ENCODE data around the gene LILRB5.

Gene LILRB5

DNA sequence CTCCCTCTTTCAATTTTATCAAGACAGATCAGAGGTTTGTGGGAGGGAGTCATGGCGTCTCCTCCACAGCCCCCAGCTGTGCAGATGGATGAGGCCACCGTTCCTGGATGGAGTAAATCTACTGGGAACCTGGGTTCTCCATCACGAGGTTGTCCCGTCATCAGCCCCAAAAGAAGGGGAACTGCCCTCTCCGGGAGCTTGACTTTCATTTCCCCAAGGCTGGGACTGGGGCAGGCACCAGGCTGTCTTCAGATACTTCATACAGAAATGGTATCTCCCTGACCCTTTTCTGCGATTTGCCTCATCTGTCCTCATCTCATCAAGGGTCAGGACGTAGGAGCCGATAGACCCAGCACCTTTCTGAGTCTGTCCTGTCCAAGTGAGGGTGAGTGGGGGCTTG lies 14.0 kb upstream of the LILRB5 start:
- no peak for DNase-seq (ENCODE audit: low read depth)
- H3K4me3 ChIP-seq (ENCODE audit: control insufficient read depth, low read depth, low read length) = no peak overlapping the region
- TF ChIP-seq, protein P1, sequence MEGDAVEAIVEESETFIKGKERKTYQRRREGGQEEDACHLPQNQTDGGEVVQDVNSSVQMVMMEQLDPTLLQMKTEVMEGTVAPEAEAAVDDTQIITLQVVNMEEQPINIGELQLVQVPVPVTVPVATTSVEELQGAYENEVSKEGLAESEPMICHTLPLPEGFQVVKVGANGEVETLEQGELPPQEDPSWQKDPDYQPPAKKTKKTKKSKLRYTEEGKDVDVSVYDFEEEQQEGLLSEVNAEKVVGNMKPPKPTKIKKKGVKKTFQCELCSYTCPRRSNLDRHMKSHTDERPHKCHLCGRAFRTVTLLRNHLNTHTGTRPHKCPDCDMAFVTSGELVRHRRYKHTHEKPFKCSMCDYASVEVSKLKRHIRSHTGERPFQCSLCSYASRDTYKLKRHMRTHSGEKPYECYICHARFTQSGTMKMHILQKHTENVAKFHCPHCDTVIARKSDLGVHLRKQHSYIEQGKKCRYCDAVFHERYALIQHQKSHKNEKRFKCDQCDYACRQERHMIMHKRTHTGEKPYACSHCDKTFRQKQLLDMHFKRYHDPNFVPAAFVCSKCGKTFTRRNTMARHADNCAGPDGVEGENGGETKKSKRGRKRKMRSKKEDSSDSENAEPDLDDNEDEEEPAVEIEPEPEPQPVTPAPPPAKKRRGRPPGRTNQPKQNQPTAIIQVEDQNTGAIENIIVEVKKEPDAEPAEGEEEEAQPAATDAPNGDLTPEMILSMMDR (IDR thresholded peaks at IDR 0.05; ENCODE audit: control insufficient read depth, insufficient read depth, low read depth, low read length, missing control alignments) = no peak

- TF ChIP-seq, protein P1 (IDR thresholded peaks at IDR 0.05; ENCODE audit: control insufficient read depth, insufficient read depth, low read depth, low read length, missing control alignments) = no peak
- DNase-seq (ENCODE audit: low read depth) = no peak
- H3K4me3 ChIP-seq (ENCODE audit: control insufficient read depth, low read depth, low read length) = no peak overlapping the region
These were observed 11.9 kb upstream of the LILRB5 start for GRCh38 chr19:54268936-54269335.

GRCh38 chr19:54266133-54266532 lies 9.1 kb upstream of the LILRB5 start:
- no peak overlapping the region for H3K4me3 ChIP-seq (ENCODE audit: control insufficient read depth, low read depth, low read length)
- peak; percentile 4 for DNase-seq (ENCODE audit: low read depth)
- TF ChIP-seq, protein P1 (IDR thresholded peaks at IDR 0.05; ENCODE audit: control insufficient read depth, insufficient read depth, low read depth, low read length, missing control alignments) = peak; percentile 71

DNA sequence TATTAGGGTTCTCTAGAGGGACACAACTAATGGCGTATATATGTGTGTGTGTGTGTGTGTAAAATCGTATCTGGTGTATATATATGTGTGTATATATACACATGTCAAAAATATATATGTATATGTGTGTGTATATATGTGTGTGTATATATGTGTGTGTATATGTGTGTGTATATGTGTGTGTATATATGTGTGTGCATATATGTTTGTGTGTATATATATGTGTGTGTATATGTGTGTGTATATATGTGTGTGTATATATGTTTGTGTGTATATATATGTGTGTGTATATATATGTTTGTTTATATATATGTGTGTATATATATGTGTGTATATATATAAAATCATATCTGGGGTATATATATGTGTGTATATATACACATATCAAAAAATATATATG lies 5.4 kb upstream of the LILRB5 start:
- no peak overlapping the region for H3K4me3 ChIP-seq (ENCODE audit: control insufficient read depth, low read depth, low read length)
- DNase-seq (ENCODE audit: low read depth) = no peak
- TF ChIP-seq, protein P1 (IDR thresholded peaks at IDR 0.05; ENCODE audit: control insufficient read depth, insufficient read depth, low read depth, low read length, missing control alignments) = no peak

DNA sequence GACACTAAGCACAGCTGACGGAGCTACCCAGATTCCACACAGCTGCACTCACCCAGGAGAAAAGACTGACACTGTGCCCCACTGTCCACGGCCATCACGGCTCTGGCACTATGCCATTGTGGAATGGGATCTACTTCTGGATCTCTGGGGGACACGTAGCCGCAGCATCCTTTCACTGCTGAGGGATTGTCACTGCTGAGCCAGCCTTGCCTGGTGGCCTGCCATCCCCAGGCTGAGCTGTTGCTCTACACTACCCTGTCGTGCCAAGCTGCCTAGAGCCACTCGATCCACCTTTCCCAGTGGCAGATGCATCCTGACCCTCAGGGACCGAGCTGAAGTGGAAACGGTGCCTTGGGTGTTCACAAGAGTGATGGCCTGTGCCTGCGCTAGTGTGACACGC lies 5.0 kb upstream of the LILRB5 start:
- TF ChIP-seq, protein P1 (IDR thresholded peaks at IDR 0.05; ENCODE audit: control insufficient read depth, insufficient read depth, low read depth, low read length, missing control alignments) = no peak
- DNase-seq (ENCODE audit: low read depth) = no peak
- H3K4me3 ChIP-seq (ENCODE audit: control insufficient read depth, low read depth, low read length) = no peak overlapping the region

DNA sequence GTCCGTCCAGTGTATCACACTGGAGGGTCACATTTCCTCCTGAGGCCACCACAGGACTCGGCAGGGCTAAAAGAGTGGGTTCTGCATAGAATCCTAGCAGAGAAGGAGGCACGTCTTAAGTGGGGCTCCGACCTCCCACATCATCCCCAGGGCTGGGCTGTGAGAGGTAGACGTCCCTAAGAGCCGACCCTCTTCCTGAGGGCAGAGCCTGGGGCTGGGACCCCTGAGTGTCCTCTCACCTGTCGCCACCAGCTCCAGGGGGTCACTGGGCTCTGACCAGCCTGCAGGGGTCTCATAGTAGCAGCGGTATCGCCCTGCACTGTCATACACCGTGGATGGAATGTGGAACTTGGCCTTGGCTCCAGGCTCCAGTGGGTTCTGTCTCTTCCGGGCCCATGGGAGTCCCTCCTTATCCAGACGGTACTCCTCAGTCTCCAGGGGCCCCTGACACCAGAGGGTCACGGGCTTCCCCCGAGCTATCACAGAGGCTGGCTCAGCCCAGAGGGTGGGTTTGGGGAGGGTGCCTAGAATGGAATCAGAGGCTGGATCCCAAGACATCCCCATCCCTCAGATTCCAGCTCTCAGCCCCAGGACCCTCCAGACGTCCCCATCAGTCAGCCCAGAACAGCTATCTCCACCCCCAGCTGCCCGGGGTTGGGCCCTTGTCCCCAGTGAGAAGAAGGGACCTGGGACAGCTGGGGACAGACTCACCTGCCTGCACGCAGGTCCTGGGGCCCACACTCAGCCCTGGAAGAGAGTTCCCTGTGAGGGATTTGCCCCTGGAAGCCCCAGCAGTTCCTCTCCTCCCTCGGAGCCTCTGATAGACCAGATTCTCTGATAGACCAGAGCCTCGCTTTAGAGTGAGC lies 590 bp downstream of the LILRB5 start:
- TF ChIP-seq, protein P1 (IDR thresholded peaks at IDR 0.05; ENCODE audit: control insufficient read depth, insufficient read depth, low read depth, low read length, missing control alignments) = no peak

More for the DNA sequence above, 590 bp downstream of the LILRB5 start:
- H3K4me3 ChIP-seq (ENCODE audit: control insufficient read depth, low read depth, low read length) = no peak overlapping the region
- DNase-seq (ENCODE audit: low read depth) = no peak

All from AG09309 (cell line).